ENCODE data around the gene SDR9C7. TPM values are rescaled to one million over a fixed set of nuclear protein-coding genes. Genes with fewer than 3 reads are reported as not detected.

The SDR9C7 gene
- total RNA-seq (2021; fragmentation: NEBNext Ultra II Directional; extraction: Animal tissue kit (Norgen Biotek cat#: 25700)) (not detected in 2 replicates), polyA plus RNA-seq (2011; rRNA removed) (0.11 TPM in 1 of 2 replicates, not detected in the other), polyA minus RNA-seq (2011; rRNA and poly(A)+ RNA removed) (0.15 TPM in 1 of 2 replicates, not detected in the other)
- polyA plus RNA-seq (2011; cell fraction: cytosol; rRNA removed) = 0.09 TPM
- 0.44 TPM for polyA plus RNA-seq (2011; cell fraction: nucleus; rRNA removed)
- polyA plus RNA-seq (2012, experiment 1 of 2) = 0.09 to 0.18 TPM in 2 of 4 replicates, not detected in the others
- not detected for polyA plus RNA-seq (2012, experiment 2 of 2)
- polyA plus RNA-seq (2013, experiment 1 of 2) = not detected
- 0.02 TPM for polyA plus RNA-seq (2013, experiment 2 of 2)
- polyA minus RNA-seq (2011; cell fraction: cytosol; rRNA and poly(A)+ RNA removed) = not detected
- polyA minus RNA-seq (2011; cell fraction: nucleus; rRNA and poly(A)+ RNA removed) = not detected
- long read RNA-seq, experiment 1 = 0 reads
- long read RNA-seq, experiment 2 = 0 reads

DNA sequence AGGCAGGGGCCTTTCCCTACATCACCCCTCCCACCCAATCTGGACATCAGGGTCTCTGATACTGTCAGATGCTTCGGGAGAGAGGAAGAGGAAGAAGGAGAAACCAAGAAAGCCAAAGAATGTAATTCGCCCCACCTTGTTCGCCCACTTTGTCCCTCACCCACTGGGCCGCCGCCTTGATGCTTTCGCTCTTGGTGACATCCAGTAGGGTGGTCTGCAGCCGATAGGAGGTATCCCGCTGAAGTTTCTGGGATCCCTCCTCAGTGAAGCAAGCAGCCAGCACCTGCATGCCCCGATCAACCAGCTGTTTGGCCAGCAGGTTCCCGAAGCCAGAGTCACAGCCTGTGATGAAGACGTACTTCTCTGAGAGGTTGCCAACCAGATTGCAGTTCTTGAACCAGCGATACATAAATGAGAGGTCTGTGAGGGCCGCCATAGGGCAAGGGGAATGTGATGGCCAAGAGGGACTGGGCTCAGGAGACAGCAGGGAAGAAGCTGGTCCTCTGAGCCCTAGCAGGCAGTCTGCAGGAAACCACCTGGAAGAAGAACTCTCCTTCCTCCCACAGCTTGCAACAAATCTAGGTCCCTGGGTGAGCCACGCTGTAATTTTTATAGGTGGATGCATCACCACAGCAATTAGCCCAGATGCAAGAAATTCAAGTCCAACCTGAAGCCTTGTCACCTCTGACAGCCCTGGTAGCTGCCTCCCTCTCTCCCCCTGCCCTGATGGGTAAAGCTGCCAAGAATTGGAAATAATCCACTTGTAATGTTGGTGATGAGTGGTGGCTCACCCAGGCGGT lies at the start of gene SDR9C7:
SDR9C7 (minus strand) TSS at position 583 of the 800 bp plus-strand sequence; CDS start at position 436, 147 bp downstream.
- Histone ChIP-seq H3K4me2 (ENCODE audit: insufficient read depth in 1 of 2, low read depth in 2 of 2, low read length in 2 of 2) (no peak within 1 kb of the TSS), H3K9me3 (ENCODE audit: insufficient read depth in 2 of 2, low read depth in 1 of 2, low read length in 1 of 2) (no peaks in the 10 kb centered on the region), H3K23me2 (ENCODE audit: low read depth, low read length) (no peaks in the 10 kb centered on the region), H4K5ac (ENCODE audit: insufficient read length, low read depth, low read length) (no peak within 1 kb of the TSS), H4K20me1 (replicated peaks in 1 of 2; ENCODE audit: control insufficient read depth in 1 of 2, insufficient read depth in 2 of 2, low read length in 2 of 2) (no peaks in the 10 kb centered on the region), H2BK12ac (ENCODE audit: low read depth, low read length) (no peak within 1 kb of the TSS), H2AK5ac (ENCODE audit: low read depth, low read length) (no peak within 1 kb of the TSS), H3K4me3 (ENCODE audit: extremely low read depth in 1 of 4, insufficient read depth in 2 of 4, low read depth in 3 of 4, low read length in 4 of 4) (no peak within 1 kb of the TSS), H3K9ac (replicated peaks in 1 of 4; ENCODE audit: extremely low read depth in 1 of 4, low read depth in 3 of 4, low read length in 3 of 4) (no peak within 1 kb of the TSS), H3K4ac (replicated peaks; ENCODE audit: insufficient read length, low read depth, low read length) (no peak within 1 kb of the TSS), H3K4me1 (replicated peaks in 1 of 4; ENCODE audit: control insufficient read depth in 3 of 4, insufficient read depth in 4 of 4, low read length in 3 of 4) (peaks cover 0 to 3% (median 2%) of the 10 kb centered on the region in 4 experiments; a peak in 4 of 7 replicates), H2AFZ (ENCODE audit: low read length) (no peak within 1 kb of the TSS), H2BK15ac (ENCODE audit: low read length) (no peak within 1 kb of the TSS), H2BK20ac (ENCODE audit: low read length) (no peak within 1 kb of the TSS), H3K18ac (ENCODE audit: extremely low read depth, low read length) (no peak within 1 kb of the TSS), H4K8ac (ENCODE audit: extremely low read depth, insufficient read depth, low read length) (0 out of 2 replicates have a peak within 1 kb of the TSS, but pooled peaks have one; percentile 18), H3K14ac (ENCODE audit: insufficient read length) (no peak within 1 kb of the TSS), H2BK120ac (replicated peaks; ENCODE audit: low read depth, low read length) (no peak within 1 kb of the TSS), H3K27me3 (replicated peaks in 1 of 4; ENCODE audit: control insufficient read depth in 3 of 4, extremely low read depth in 1 of 4, insufficient read depth in 3 of 4, low read length in 3 of 4) (no peaks in the 10 kb centered on the region), H4K91ac (replicated peaks; ENCODE audit: insufficient read length, low read length) (no peak within 1 kb of the TSS), H3K79me2 (ENCODE audit: control insufficient read depth in 1 of 2, insufficient read depth in 2 of 2, low read length in 2 of 2) (no peaks in the 10 kb centered on the region), H3K79me1 (ENCODE audit: low read depth, low read length) (no peaks in the 10 kb centered on the region), H3K23ac (ENCODE audit: insufficient read length) (no peak within 1 kb of the TSS), H3K56ac (replicated peaks; ENCODE audit: insufficient read length, low read depth, low read length) (no peak within 1 kb of the TSS), H3K27ac (ENCODE audit: low read depth, low read length) (no peak within 1 kb of the TSS), H3K36me3 (ENCODE audit: control insufficient read depth in 2 of 4, insufficient read depth in 4 of 4, low read length in 3 of 4) (no peaks in the 10 kb centered on the region), H2BK5ac (ENCODE audit: low read depth, low read length) (no peak within 1 kb of the TSS)
- ChIA-PET POLR2A (ENCODE audit: partially characterized antibody) (no interaction called here), CTCF (ENCODE audit: partially characterized antibody) (interaction anchor here (0.5 to 1.8 kb wide), 5 partner anchors 11 to 1229 kb away, joined by 3 to 7 read pairs (median 3); no protein-coding TSS in a partner anchor)
- FAIRE-seq (no peak), DNase-seq (ENCODE audit: low read depth in 1 of 2, low spot score in 2 of 2) (peak in 1 of 2 experiments; percentile 33)
- 90% methylated on average over 9 of the region's 15 CpGs; no CpG with 5 or more reads in 1 of the 2 experiments for WGBS, 2 experiments (ENCODE audit: extremely low coverage in 1 of 2, insufficient coverage in 1 of 2, insufficient read length in 1 of 2, insufficient replicate concordance in 2 of 2, low coverage in 1 of 2, low lambda C conversion rate in 2 of 2, missing lambda C conversion rate in 1 of 2)
- TF ChIP-seq SP2 (IDR thresholded peaks at IDR 0.05; ENCODE audit: low read length) (no peak), ATF3 (IDR thresholded peaks at IDR 0.05; ENCODE audit: insufficient read depth, low read depth, low read length) (no peak), JUND (IDR thresholded peaks at IDR 0.05; ENCODE audit: low read length) (no peak), CHD1 (IDR thresholded peaks at IDR 0.05; ENCODE audit: low read depth, low read length) (no peak), SIX5 (IDR thresholded peaks at IDR 0.05; ENCODE audit: low read depth, low read length) (no peak), YY1 (IDR thresholded peaks at IDR 0.05; ENCODE audit: low read depth, low read length) (no peak), NRF1 (IDR thresholded peaks at IDR 0.05; ENCODE audit: low read depth, low read length) (no peak)

Data from H1 (cell line).